OCI-LY1 (cell line): ENCODE measurements around the gene GJB6.

ENCODE experiments used
- CTCF ChIP-seq: fragments of 200-600 bp; sonication (generic), shearing (Covaris generic); IDR thresholded peaks from 2 replicates; pipeline ENCODE4 v1.5.1; 2017; ENCODE audit warnings: mild to moderate bottlenecking, antibody characterized with exemption, low read length, moderate library complexity, mixed read lengths
- EZH2 ChIP-seq: fragments of 200-600 bp; sonication (generic), shearing (Covaris generic); IDR thresholded peaks from 2 replicates; pipeline ENCODE4 v1.8.0; 2017; ENCODE audit warnings: borderline replicate concordance, mixed run types, mild to moderate bottlenecking, antibody characterized with exemption, low read length, moderate library complexity, mixed read lengths

GRCh38 chr13:20247403-20247802 lies 15.3 kb upstream of the GJB6 start:
- TF ChIP-seq CTCF: no peak
- no peak for TF ChIP-seq EZH2
